Measurements from ENCODE around the gene DAO. TPM values are rescaled to one million over a fixed set of nuclear protein-coding genes. Genes with fewer than 3 reads are reported as not detected.

Gene DAO
- polyA plus RNA-seq, 1 donor from 2014 or later = not detected

- TF ChIP-seq EZH2 (IDR thresholded peaks at IDR 0.05; ENCODE audit: borderline replicate concordance, insufficient read depth, low read length, poor library complexity, severe bottlenecking) = no peak
- TF ChIP-seq TAF1 (IDR thresholded peaks at IDR 0.05; ENCODE audit: low read depth) = no peak
These were observed 38.3 kb downstream of the DAO start (continued) for GRCh38 chr12:108918206-108918605.

GRCh38 chr12:108918960-108919642, 39.2 kb downstream of the DAO start:
- Histone ChIP-seq H2AFZ (ENCODE audit: low read depth, low read length) (no peak overlapping the region), H3K9me3 (ENCODE audit: low read length) (no peaks in the 10 kb centered on the region), H3F3A (ENCODE audit: insufficient read depth, low read length, poor library complexity, severe bottlenecking) (no peaks in the 10 kb centered on the region), H3K4me3 (ENCODE audit: low read length) (no peak overlapping the region), H4K20me1 (ENCODE audit: insufficient read depth) (no peaks in the 10 kb centered on the region), H3K4me2 (ENCODE audit: low read length) (no peak overlapping the region), H3K9me2 (ENCODE audit: insufficient read depth, low read length) (no peaks in the 10 kb centered on the region), H3K79me2 (replicated peaks; ENCODE audit: insufficient read depth, low read length) (no peaks in the 10 kb centered on the region), H3K27ac (ENCODE audit: low read length) (no peak overlapping the region), H3K36me3 (ENCODE audit: insufficient read depth, low read length) (peaks cover 13% of the 10 kb centered on the region), H3K27me3 (ENCODE audit: insufficient read depth, low read depth, low read length) (no peaks in the 10 kb centered on the region), H3K9ac (ENCODE audit: low read length) (no peak overlapping the region)
- TF ChIP-seq TAF1 (IDR thresholded peaks at IDR 0.05; ENCODE audit: low read depth) = no peak
- TF ChIP-seq RAD21 (conservative IDR thresholded peaks at IDR 0.05) = no peak
- TF ChIP-seq REST (IDR thresholded peaks at IDR 0.05; ENCODE audit: borderline replicate concordance) = no peak
- no peak for TF ChIP-seq SMC3 (conservative IDR thresholded peaks at IDR 0.05; ENCODE audit: poor library complexity)
- no peak for TF ChIP-seq MXI1 (conservative IDR thresholded peaks at IDR 0.05; ENCODE audit: poor library complexity, severe bottlenecking)
- TF ChIP-seq CTCF (IDR thresholded peaks at IDR 0.05; ENCODE audit: poor library complexity, severe bottlenecking) = no peak
- no peak for TF ChIP-seq EP300 (conservative IDR thresholded peaks at IDR 0.05; ENCODE audit: poor library complexity, severe bottlenecking)
- TF ChIP-seq EZH2 (IDR thresholded peaks at IDR 0.05; ENCODE audit: borderline replicate concordance, insufficient read depth, low read length, poor library complexity, severe bottlenecking) = no peak
- TF ChIP-seq POLR2AphosphoS5 (IDR thresholded peaks at IDR 0.05) = no peak

- no peaks in the 10 kb centered on the region for H3F3A ChIP-seq (ENCODE audit: insufficient read depth, low read length, poor library complexity, severe bottlenecking)
- H3K36me3 ChIP-seq (ENCODE audit: insufficient read depth, low read length) = peaks cover 20% of the 10 kb centered on the region
- no peaks in the 10 kb centered on the region for H3K9me3 ChIP-seq (ENCODE audit: low read length)
- no peak for TF ChIP-seq RAD21 (conservative IDR thresholded peaks at IDR 0.05)
- no peak for TF ChIP-seq CTCF (IDR thresholded peaks at IDR 0.05; ENCODE audit: poor library complexity, severe bottlenecking)
- no peak for TF ChIP-seq SMC3 (conservative IDR thresholded peaks at IDR 0.05; ENCODE audit: poor library complexity)
- TF ChIP-seq MXI1 (conservative IDR thresholded peaks at IDR 0.05; ENCODE audit: poor library complexity, severe bottlenecking) = no peak
- TF ChIP-seq EP300 (conservative IDR thresholded peaks at IDR 0.05; ENCODE audit: poor library complexity, severe bottlenecking) = no peak
- TF ChIP-seq EZH2 (IDR thresholded peaks at IDR 0.05; ENCODE audit: borderline replicate concordance, insufficient read depth, low read length, poor library complexity, severe bottlenecking) = no peak
- TF ChIP-seq REST (IDR thresholded peaks at IDR 0.05; ENCODE audit: borderline replicate concordance) = no peak
- TF ChIP-seq POLR2AphosphoS5 (IDR thresholded peaks at IDR 0.05) = no peak
- TF ChIP-seq TAF1 (IDR thresholded peaks at IDR 0.05; ENCODE audit: low read depth) = no peak
- H3K9me2 ChIP-seq (ENCODE audit: insufficient read depth, low read length) = no peaks in the 10 kb centered on the region
- H3K79me2 ChIP-seq (replicated peaks; ENCODE audit: insufficient read depth, low read length) = no peaks in the 10 kb centered on the region
- no peak overlapping the region for H2AFZ ChIP-seq (ENCODE audit: low read depth, low read length)
- no peak overlapping the region for H3K9ac ChIP-seq (ENCODE audit: low read length)
- no peak overlapping the region for H3K27ac ChIP-seq (ENCODE audit: low read length)
- H3K4me2 ChIP-seq (ENCODE audit: low read length) = no peak overlapping the region
- H3K4me3 ChIP-seq (ENCODE audit: low read length) = no peak overlapping the region
- H3K27me3 ChIP-seq (ENCODE audit: insufficient read depth, low read depth, low read length) = no peaks in the 10 kb centered on the region
- H4K20me1 ChIP-seq (ENCODE audit: insufficient read depth) = no peaks in the 10 kb centered on the region
These were observed 42.1 kb downstream of the DAO start for GRCh38 chr12:108921946-108922345.

Data from neural cell (in vitro differentiated cells).